Panc1 (cell line): ENCODE data around the gene RNF39.

Source experiments
- CTCF ChIP-seq: fragments of 450-650 bp; IDR thresholded peaks from 2 replicates; pipeline ENCODE4 v1.5.1; 2017; ENCODE audit warnings: mild to moderate bottlenecking
- POLR2AphosphoS5 ChIP-seq: IDR thresholded peaks from 2 replicates; pipeline ENCODE4 v1.6.1; 2012; ENCODE audit warnings: mild to moderate bottlenecking, low read depth, low read length, moderate library complexity
- REST ChIP-seq, 2 experiments: IDR thresholded peaks; 2 replicates each; pipeline ENCODE4 v1.6.1; 2011 to 2012; ENCODE audit warnings: low read depth in 2 of 2, control low read depth in 1 of 2, low read length in 1 of 2, mild to moderate bottlenecking in 1 of 2, moderate library complexity in 1 of 2; ENCODE audit not compliant: insufficient read depth in 1 of 2
- SIN3A ChIP-seq: IDR thresholded peaks from 2 replicates; pipeline ENCODE4 v1.6.1; 2012; ENCODE audit warnings: low read depth, mild to moderate bottlenecking, low read length, moderate library complexity, borderline replicate concordance; ENCODE audit not compliant: insufficient read depth
- TCF7L2 ChIP-seq: IDR thresholded peaks from 2 replicates; pipeline ENCODE4 v1.6.1; 2011; ENCODE audit warnings: mild to moderate bottlenecking, low read depth, low read length, inconsistent platforms

- TF ChIP-seq CTCF (no peak), REST (IDR thresholded peaks at IDR 0.05; ENCODE audit: insufficient read depth in 1 of 2, low read depth in 2 of 2, low read length in 1 of 2) (no peak), SIN3A (no peak), POLR2AphosphoS5 (no peak), TCF7L2 (no peak)
These were observed 9.5 kb downstream of the RNF39 start for GRCh38 chr6:30066082-30066481.
